Psoas muscle (tissue), 8 donors: ENCODE results near the gene C2orf80. TPM values are rescaled to one million over a fixed set of nuclear protein-coding genes. Genes with fewer than 3 reads are reported as not detected.
"Not testable (repeated sequence)": the region's sequence is repeated elsewhere in the genome, so short reads cannot be mapped to it uniquely, and the experiment has no call there.

Experiments
- ATAC-seq, 4 donors: fragments of 200-7000 bp; cut with Tn5 transposase; one replicate each; pipeline ENCODE4 v1.9.1; 2020; ENCODE audit warnings: moderate library complexity in 3 of 4, mild to moderate bottlenecking in 2 of 4
- DNase-seq, 2 donors: peaks; one replicate each; pipeline ENCODE4 v3.0.0-alpha.2; 2020
- H3K27ac ChIP-seq: fragments of 200-600 bp; one replicate; pipeline ENCODE4 v1.8.0; 2022
- H3K27me3 ChIP-seq, 3 donors: fragments of 200-600 bp in 1 of 3; one replicate each; pipeline versions ENCODE4 v1.6.1 to v1.8.0; 2013 to 2022; ENCODE audit warnings: low read length in 2 of 3, mild to moderate bottlenecking in 2 of 3, moderate library complexity in 1 of 3; ENCODE audit not compliant: insufficient read depth in 3 of 3
- H3K36me3 ChIP-seq, 2 donors: fragments of 200-600 bp in 1 of 2; one replicate each; pipeline versions ENCODE4 v1.6.1 to v1.8.0; 2013 to 2022; ENCODE audit warnings: low read depth in 1 of 2, mild to moderate bottlenecking in 1 of 2, moderate library complexity in 1 of 2; ENCODE audit not compliant: insufficient read depth in 1 of 2
- H3K4me1 ChIP-seq: fragments of 200-600 bp; one replicate; pipeline ENCODE4 v1.8.0; 2022
- H3K4me3 ChIP-seq: fragments of 200-600 bp; one replicate; pipeline ENCODE4 v1.8.0; 2022; ENCODE audit warnings: mild to moderate bottlenecking
- H3K9me3 ChIP-seq: fragments of 200-600 bp; one replicate; pipeline ENCODE4 v1.8.0; 2022
- CTCF ChIP-seq: fragments of 200-600 bp; IDR thresholded peaks from one replicate; pipeline ENCODE4 v1.8.0; 2022; ENCODE audit warnings: antibody characterized with exemption
- WGBS, 3 donors: extraction: QIAGEN DNeasy Blood & Tissue Kit; methylation state at CpG; one replicate each; pipeline versions ENCODE4 v1.1.6 to v1.1.7; 2013; 5-methylcytosine and 5-hydroxymethylcytosine counted together
- intact Hi-C, 2 donors: fragments of 100-400 bp; cut with DNase I; formaldehyde crosslinking; loops; one replicate each; pipeline versions ENCODE4 v1.11.0 to v1.14.2; 2022
- polyA plus RNA-seq, 3 donors: library from polyadenylated mRNA; stranded (reverse); fragments of 200-250 nt; gene quantifications; one replicate each; pipeline ENCODE4 v1.2.3, GENCODE V29; 2013
- total RNA-seq, 4 donors: library from RNA; stranded (reverse); fragmentation: NEBNext Ultra II Directional in 2 of 4; extraction: Animal tissue kit (Norgen Biotek cat#: 25700) in 2 of 4; gene quantifications; one replicate each; pipeline versions ENCODE4 v1.2.1 to v1.2.4, GENCODE V29; 2021 to 2023
- donor health status: healthy with polysubstance abuse.
- donor health status: DM: no; HTN: no; CAD: no; lungs with moderate emphysema.
- donor health status: Bipolar disorder and iron deficiency.
- donor health status: healthy.
- donor health status: DM: yes; HTN: yes; CAD: no.
- donor health status: DM: no; HTN: no; CAD: no.
- donor health status: DM: no; HTN: no; CAD: no.
- donor health status: DM: yes; HTN: yes; CAD: no.

The C2orf80 gene
- total and polyA plus RNA-seq, 7 donors: 0.04 TPM; not detected in 6

GRCh38 chr2:208146006-208146405 is 43.8 kb downstream of the C2orf80 start, which contains the start of gene CRYGB:
TSS of gene CRYGB (minus strand) at chr2:208146158. CDS start at chr2:208146120, 38 bp downstream.
- Histone ChIP-seq H3K9me3 (no peaks in the 10 kb centered on the region), H3K4me3 (no peak within 1 kb of the TSS), H3K4me1 (no peaks in the 10 kb centered on the region), H3K27ac (no peak within 1 kb of the TSS), H3K36me3 (no peaks in the 10 kb centered on the region), H3K27me3 (no peaks in the 10 kb centered on the region)
- ATAC-seq (no peak), DNase-seq (no peak)
- intact Hi-C loops: no loop called here
- WGBS, 3 donors: 40 to 59% (median 45%) methylated on average over 6 of the region's 6 CpGs
- TF ChIP-seq CTCF: no peak

- TF ChIP-seq CTCF: no peak
- no peaks in the 10 kb centered on the region for H3K4me1 ChIP-seq
- ATAC-seq (no peak), DNase-seq (no peak)
- H3K4me3 ChIP-seq: no peak overlapping the region
- no peaks in the 10 kb centered on the region for H3K27me3 ChIP-seq
- intact Hi-C loops: no loop called here
- no peaks in the 10 kb centered on the region for H3K36me3 ChIP-seq
- no peak overlapping the region for H3K27ac ChIP-seq
- H3K9me3 ChIP-seq: no peaks in the 10 kb centered on the region
- 51 to 78% (median 59%) methylated on average over 12 to 14 of the region's 14 CpGs for WGBS, 3 donors
These were observed 46.7 kb downstream of the C2orf80 start for GRCh38 chr2:208142925-208143799.

GRCh38 chr2:208142240-208142924 is 47.4 kb downstream of the C2orf80 start:
- H3K4me1 ChIP-seq: no peaks in the 10 kb centered on the region
- DNase-seq: no peak
- TF ChIP-seq CTCF: no peak
- ATAC-seq: no peak
- H3K9me3 ChIP-seq: no peaks in the 10 kb centered on the region
- no peak overlapping the region for H3K4me3 ChIP-seq
- 21 to 29% (median 23%) methylated on average over 8 of the region's 8 CpGs for WGBS, 3 donors
- intact Hi-C loops: no loop called here
- no peaks in the 10 kb centered on the region for H3K27me3 ChIP-seq
- no peak overlapping the region for H3K27ac ChIP-seq
- no peaks in the 10 kb centered on the region for H3K36me3 ChIP-seq

GRCh38 chr2:208139447-208139846 is 50.4 kb downstream of the C2orf80 start:
- H3K4me1 ChIP-seq: no peaks in the 10 kb centered on the region
- DNase-seq: no peak
- intact Hi-C loops: no loop called here
- no peak overlapping the region for H3K27ac ChIP-seq
- no peak for TF ChIP-seq CTCF
- no peaks in the 10 kb centered on the region for H3K9me3 ChIP-seq
- H3K4me3 ChIP-seq: no peak overlapping the region
- no peak for ATAC-seq
- WGBS, 3 donors: 85 to 89% (median 85%) methylated on average over 18 of the region's 18 CpGs
- H3K27me3 ChIP-seq: no peaks in the 10 kb centered on the region
- H3K36me3 ChIP-seq: no peaks in the 10 kb centered on the region

GRCh38 chr2:208138334-208138733 is 51.5 kb downstream of the C2orf80 start:
- intact Hi-C loops, DNase-seq, ATAC-seq, H3K4me1 ChIP-seq, H3K27ac ChIP-seq, H3K36me3 ChIP-seq, H3K4me3 ChIP-seq, H3K9me3 ChIP-seq, H3K27me3 ChIP-seq: not testable (repeated sequence)
- 86 to 91% (median 91%) methylated on average over 7 of the region's 7 CpGs for WGBS, 3 donors
